HG03280 (cell line): Measurements from ENCODE around the gene WNT3A.

Experiments used
- ATAC-seq: cut with Tn5 transposase; IDR thresholded peaks from one replicate; pipeline ENCODE4 v1.9.1; 2021; ENCODE audit warnings: mild to moderate bottlenecking, moderate library complexity; ENCODE audit not compliant: unreplicated experiment

The WNT3A gene

DNA sequence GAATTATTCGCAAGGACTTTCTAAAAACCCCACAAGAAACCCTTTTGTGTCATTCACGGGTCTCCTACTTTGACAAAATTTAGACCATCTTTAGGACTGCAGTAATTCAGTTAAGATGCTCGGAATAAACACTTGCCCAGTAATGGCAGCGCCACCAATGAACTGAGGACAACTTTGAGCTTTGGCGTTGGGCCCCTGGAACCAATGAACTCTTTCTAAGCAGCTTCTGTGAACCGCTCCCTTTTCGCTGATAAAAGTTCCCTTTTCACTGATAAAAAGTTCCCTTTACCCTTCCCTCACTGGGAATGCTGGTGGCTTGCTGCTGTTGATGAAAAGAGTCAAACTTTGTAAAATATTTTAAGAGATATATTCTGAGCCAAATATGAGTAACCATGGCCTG, 103.8 kb downstream of the WNT3A start:
- ATAC-seq = no peak
